ENCODE data around the gene SYNPO2. TPM values are rescaled to one million over a fixed set of nuclear protein-coding genes. Genes with fewer than 3 reads are reported as not detected.

The SYNPO2 gene
- total and polyA plus RNA-seq, 2 of the 8 experiments (the other 6 are each of a cell fraction or from before 2014, with no cell fraction given) = 0.50 to 4.2 TPM

GRCh38 chr4:118931786-118932185 is 43.1 kb downstream of the SYNPO2 start:
- Histone ChIP-seq H3K14ac (ENCODE audit: insufficient read length) (no peak overlapping the region), H3K4me2 (ENCODE audit: insufficient read depth in 1 of 2, low read depth in 2 of 2, low read length in 2 of 2) (no peak overlapping the region), H3K56ac (replicated peaks; ENCODE audit: insufficient read length, low read depth, low read length) (no peak overlapping the region), H2AFZ (ENCODE audit: low read length) (no peak overlapping the region), H2AK5ac (ENCODE audit: low read depth, low read length) (no peak overlapping the region), H2BK120ac (replicated peaks; ENCODE audit: low read depth, low read length) (no peak overlapping the region), H3K79me2 (ENCODE audit: control insufficient read depth in 1 of 2, insufficient read depth in 2 of 2, low read length in 2 of 2) (no peaks in the 10 kb centered on the region), H2BK15ac (ENCODE audit: low read length) (no peak overlapping the region), H2BK20ac (ENCODE audit: low read length) (no peak overlapping the region), H2BK12ac (ENCODE audit: low read depth, low read length) (no peak overlapping the region), H4K91ac (replicated peaks; ENCODE audit: insufficient read length, low read length) (no peak overlapping the region), H3K23me2 (ENCODE audit: low read depth, low read length) (no peaks in the 10 kb centered on the region), H3K4ac (replicated peaks; ENCODE audit: insufficient read length, low read depth, low read length) (no peak overlapping the region), H3K36me3 (ENCODE audit: control insufficient read depth in 2 of 4, insufficient read depth in 4 of 4, low read length in 3 of 4) (no peaks in the 10 kb centered on the region), H4K8ac (ENCODE audit: extremely low read depth, insufficient read depth, low read length) (no peak overlapping the region), H3K4me3 (ENCODE audit: extremely low read depth in 1 of 4, insufficient read depth in 2 of 4, low read depth in 3 of 4, low read length in 4 of 4) (no peak overlapping the region), H4K5ac (ENCODE audit: insufficient read length, low read depth, low read length) (no peak overlapping the region), H3K18ac (ENCODE audit: extremely low read depth, low read length) (no peak overlapping the region), H3K4me1 (replicated peaks in 1 of 4; ENCODE audit: control insufficient read depth in 3 of 4, insufficient read depth in 4 of 4, low read length in 3 of 4) (no peaks in the 10 kb centered on the region), H3K23ac (ENCODE audit: insufficient read length) (no peak overlapping the region), H3K9ac (replicated peaks in 1 of 4; ENCODE audit: extremely low read depth in 1 of 4, low read depth in 3 of 4, low read length in 3 of 4) (no peak overlapping the region), H2BK5ac (ENCODE audit: low read depth, low read length) (no peak overlapping the region), H3K27ac (ENCODE audit: low read depth, low read length) (no peak overlapping the region), H3K79me1 (ENCODE audit: low read depth, low read length) (no peaks in the 10 kb centered on the region), H3K9me3 (ENCODE audit: insufficient read depth in 2 of 2, low read depth in 1 of 2, low read length in 1 of 2) (no peaks in the 10 kb centered on the region), H3K27me3 (replicated peaks in 1 of 4; ENCODE audit: control insufficient read depth in 3 of 4, extremely low read depth in 1 of 4, insufficient read depth in 3 of 4, low read length in 3 of 4) (peaks cover 0 to 1% (median 0%) of the 10 kb centered on the region in 4 experiments; a peak in 1 of 7 replicates), H4K20me1 (replicated peaks in 1 of 2; ENCODE audit: control insufficient read depth in 1 of 2, insufficient read depth in 2 of 2, low read length in 2 of 2) (no peaks in the 10 kb centered on the region)
- WGBS, 2 experiments (ENCODE audit: extremely low coverage in 1 of 2, insufficient coverage in 1 of 2, insufficient read length in 1 of 2, insufficient replicate concordance in 2 of 2, low coverage in 1 of 2, low lambda C conversion rate in 2 of 2, missing lambda C conversion rate in 1 of 2) = 90% methylated on average over 2 of the region's 2 CpGs; no CpG with 5 or more reads in 1 of the 2 experiments
- ChIA-PET CTCF (ENCODE audit: partially characterized antibody) (interaction anchor here (0.7 to 1.5 kb wide), 3 partner anchors 8 to 48 kb away, joined by 3 to 5 read pairs (median 3); no protein-coding TSS in a partner anchor), POLR2A (ENCODE audit: partially characterized antibody) (no interaction called here)
- FAIRE-seq = no peak
- DNase-seq (ENCODE audit: low read depth in 1 of 2, low spot score in 2 of 2) = no peak
- no peak for TF ChIP-seq MAFK (IDR thresholded peaks at IDR 0.05; ENCODE audit: low read depth, low read length)
- no peak for TF ChIP-seq ZNF274 (IDR thresholded peaks at IDR 0.05; ENCODE audit: borderline replicate concordance, extremely low read depth, low read length)
- TF ChIP-seq KDM4A (IDR thresholded peaks at IDR 0.05; ENCODE audit: low read depth, low read length, severe bottlenecking) = no peak
- TF ChIP-seq NANOG (IDR thresholded peaks at IDR 0.05; ENCODE audit: insufficient read depth, low read depth, low read length, poor library complexity, severe bottlenecking) = no peak
- no peak for TF ChIP-seq TAF1 (IDR thresholded peaks at IDR 0.05; ENCODE audit: low read depth, low read length)
- no peak for TF ChIP-seq ASH2L (IDR thresholded peaks at IDR 0.05; ENCODE audit: low read length)
- TF ChIP-seq SIRT6 (IDR thresholded peaks at IDR 0.05; ENCODE audit: low read length) = no peak
- TF ChIP-seq POU5F1 (IDR thresholded peaks at IDR 0.05; ENCODE audit: low read depth, low read length) = no peak
- no peak for TF ChIP-seq EP300 (IDR thresholded peaks at IDR 0.05; ENCODE audit: borderline replicate concordance in 1 of 2, low read depth in 2 of 2, low read length in 2 of 2)
- no peak for TF ChIP-seq CREB1 (IDR thresholded peaks at IDR 0.05)
- no peak for TF ChIP-seq BCL11A (IDR thresholded peaks at IDR 0.05; ENCODE audit: low read depth in 2 of 2, low read length in 2 of 2)
- TF ChIP-seq ATF2 (IDR thresholded peaks at IDR 0.05; ENCODE audit: low read length) = no peak
- TF ChIP-seq E2F6 (IDR thresholded peaks at IDR 0.05) = no peak

Data from H1 (cell line).